B cell (primary cell): Measurements from ENCODE around the gene CMTM8. TPM values are rescaled to one million over a fixed set of nuclear protein-coding genes. Genes with fewer than 3 reads are reported as not detected.

Source experiments
- ATAC-seq: fragments of 200-7000 bp; cut with Tn5 transposase; one replicate; pipeline ENCODE4 v1.10.0; 2021; ENCODE audit warnings: low read depth, mild to moderate bottlenecking, moderate number of reproducible peaks, moderate library complexity
- CTCF ChIA-PET: fragments of 350-600 bp; sonication (Branson Sonifier 250); formaldehyde crosslinking; loops from one replicate; lab custom pipeline; 2021; ENCODE audit warnings: antibody characterized with exemption, inconsistent platforms; lab: Charles Lee
- POLR2A ChIA-PET: fragments of 350-600 bp; sonication (Branson Sonifier 250); formaldehyde crosslinking; loops from one replicate; lab custom pipeline; 2021; ENCODE audit warnings: antibody characterized with exemption; lab: Charles Lee
- DNase-seq: peaks from one replicate; pipeline ENCODE4 v3.0.0; 2013
- H2AFZ ChIP-seq: 2 replicates; pipeline ENCODE4 v1.6.1; 2012; ENCODE audit warnings: mild to moderate bottlenecking, low read depth, low read length; ENCODE audit not compliant: insufficient read depth, poor library complexity, severe bottlenecking
- H3K27ac ChIP-seq, 2 donors: 1 replicate in 1 of 2; 2 replicates in 1 of 2; pipeline ENCODE4 v1.5.1; 2012 to 2013; ENCODE audit warnings: low read length in 2 of 2, mild to moderate bottlenecking in 2 of 2, moderate library complexity in 1 of 2
- H3K27me3 ChIP-seq, 4 experiments: fragments of 200-600 bp in 1 of 4; sonication (generic) in 1 of 4; replicated peaks in 1 of 4; 1 replicate in 2 of 4; 2 replicates in 2 of 4; pipeline versions ENCODE4 v1.6.1 to v1.7.0; 2013 to 2016; ENCODE audit warnings: low read length in 3 of 4, mild to moderate bottlenecking in 2 of 4, mixed read lengths in 1 of 4, moderate library complexity in 1 of 4; ENCODE audit not compliant: insufficient read depth in 4 of 4, control insufficient read depth in 3 of 4; ENCODE audit errors: control extremely low read depth in 1 of 4
- H3K36me3 ChIP-seq, 2 experiments: replicated peaks in 1 of 2; 1 replicate in 1 of 2; 2 replicates in 1 of 2; pipeline versions ENCODE4 v1.6.1 to v1.7.1; 2013; ENCODE audit warnings: low read length in 1 of 2; ENCODE audit not compliant: insufficient read depth in 2 of 2, control insufficient read depth in 1 of 2; ENCODE audit errors: control extremely low read depth in 1 of 2, extremely low read depth in 1 of 2
- H3K4me1 ChIP-seq, 2 donors: fragments of 200-600 bp in 1 of 2; sonication (generic) in 1 of 2; 1 replicate in 1 of 2; 2 replicates in 1 of 2; pipeline versions ENCODE4 v1.5.1 to v1.6.1; 2013 to 2017; ENCODE audit warnings: low read length in 2 of 2; ENCODE audit not compliant: control insufficient read depth in 2 of 2, insufficient read depth in 2 of 2
- H3K4me2 ChIP-seq: replicated peaks from 2 replicates; pipeline ENCODE3; 2012; ENCODE audit warnings: mild to moderate bottlenecking, low read depth, low read length; ENCODE audit not compliant: poor library complexity, severe bottlenecking
- H3K4me3 ChIP-seq, 5 experiments: fragments of 200-600 bp in 1 of 5; sonication (generic) in 1 of 5; 1 replicate in 3 of 5; 2 replicates in 2 of 5; pipeline versions ENCODE4 v1.5.1 to v1.7.0; 2011 to 2016; ENCODE audit warnings: low read length in 4 of 5, mild to moderate bottlenecking in 4 of 5, low read depth in 2 of 5, control low read depth in 1 of 5, moderate library complexity in 1 of 5; ENCODE audit not compliant: insufficient read depth in 1 of 5; ENCODE audit errors: control extremely low read depth in 1 of 5, extremely low read depth in 1 of 5
- H3K79me2 ChIP-seq: fragments of 200-600 bp; sonication (generic); one replicate; pipeline ENCODE4 v1.6.0; 2016; ENCODE audit warnings: low read length; ENCODE audit not compliant: control insufficient read depth, insufficient read depth
- H3K9ac ChIP-seq: fragments of 200-600 bp; sonication (generic); 2 replicates; pipeline ENCODE4 v1.6.1; 2017; ENCODE audit warnings: mild to moderate bottlenecking, low read length, moderate library complexity
- H3K9me3 ChIP-seq, 3 donors: one replicate each; pipeline versions ENCODE4 v1.6.1 to v1.7.1; 2013; ENCODE audit warnings: low read length in 2 of 3; ENCODE audit not compliant: control insufficient read depth in 2 of 3, insufficient read depth in 1 of 3; ENCODE audit errors: control extremely low read depth in 1 of 3
- H4K20me1 ChIP-seq: 2 replicates; pipeline ENCODE4 v1.6.0; 2012; ENCODE audit warnings: mild to moderate bottlenecking, low read length; ENCODE audit not compliant: insufficient read depth, control insufficient read depth, poor library complexity, severe bottlenecking
- H3K27ac Mint-ChIP-seq: one replicate; pipeline ENCODE4 v1.8.0; 2021; ENCODE audit warnings: mixed read lengths
- H3K27me3 Mint-ChIP-seq: one replicate; pipeline ENCODE4 v1.8.0; 2021; ENCODE audit warnings: mixed read lengths
- H3K4me1 Mint-ChIP-seq: one replicate; pipeline ENCODE4 v1.8.0; 2021; ENCODE audit warnings: mixed read lengths
- H3K4me3 Mint-ChIP-seq: one replicate; pipeline ENCODE4 v1.8.0; 2021; ENCODE audit warnings: mixed read lengths
- H3K9me3 Mint-ChIP-seq: one replicate; pipeline ENCODE4 v1.8.0; 2022; ENCODE audit warnings: mixed read lengths; ENCODE audit not compliant: insufficient read depth
- EZH2 ChIP-seq: IDR thresholded peaks from 2 replicates; pipeline ENCODE4 v1.6.1; 2012; ENCODE audit warnings: borderline replicate concordance, low read depth, mild to moderate bottlenecking, moderate library complexity, low read length; ENCODE audit not compliant: insufficient read depth, poor library complexity, severe bottlenecking
- WGBS: methylation state at CpG from one replicate; pipeline ENCODE4 v1.1.5; 2013; ENCODE audit warnings: missing lambda C conversion rate; ENCODE audit not compliant: insufficient coverage; 5-methylcytosine and 5-hydroxymethylcytosine counted together
- intact Hi-C: fragments of 100-400 bp; cut with micrococcal nuclease; formaldehyde crosslinking; loops from one replicate; pipeline ENCODE4 v1.10.0; 2022
- polyA plus RNA-seq: library from polyadenylated mRNA; depleted of rRNA; stranded (reverse); fragments of >200 nt; gene quantifications from 2 replicates; pipeline ENCODE4 v1.2.3, GENCODE V29; 2012
- total RNA-seq, 2 donors: library from RNA; stranded (reverse); fragments of 120-200 nt in 1 of 2; gene quantifications; 1 replicate in 1 of 2; 2 replicates in 1 of 2; pipeline versions ENCODE4 v1.2.3 to v1.2.4, GENCODE V29; 2013 to 2022
- TF ChIP-seq, protein P1 (sequence below): fragments of 200-600 bp; IDR thresholded peaks from one replicate; pipeline ENCODE4 v1.8.0; 2022; ENCODE audit warnings: antibody characterized with exemption, mild to moderate bottlenecking

CMTM8 gene
- total and polyA plus RNA-seq, 2 donors (not counting 1 experiment from before 2014, with no cell fraction given): 0.25 to 0.28 TPM

GRCh38 chr3:32335365-32336112, 97.1 kb downstream of the CMTM8 start:
- H3K4me1 Mint-ChIP-seq: no peaks in the 10 kb centered on the region
- 88% methylated on average over 10 of the region's 13 CpGs for WGBS

GRCh38 chr3:32336113-32336498, 97.6 kb downstream of the CMTM8 start:
- Histone ChIP-seq H3K4me3 (no peak overlapping the region), H3K9me3 (no peaks in the 10 kb centered on the region), H3K36me3 (no peaks in the 10 kb centered on the region), H3K79me2 (no peaks in the 10 kb centered on the region), H3K27ac (no peak overlapping the region), H3K9ac (no peak overlapping the region), H3K4me1 (no peaks in the 10 kb centered on the region), H4K20me1 (no peaks in the 10 kb centered on the region), H3K4me2 (no peak overlapping the region), H3K27me3 (no peaks in the 10 kb centered on the region), H2AFZ (no peak overlapping the region)
- H3K4me3 Mint-ChIP-seq: no peak overlapping the region
- intact Hi-C loops: no loop called here
- ChIA-PET POLR2A (no interaction called here), CTCF (no interaction called here)
- no peak for ATAC-seq
- H3K27me3 Mint-ChIP-seq: no peaks in the 10 kb centered on the region
- no peak overlapping the region for H3K27ac Mint-ChIP-seq
- H3K4me1 Mint-ChIP-seq: no peaks in the 10 kb centered on the region
- H3K9me3 Mint-ChIP-seq: no peaks in the 10 kb centered on the region
- no peak for DNase-seq
- 63% methylated on average over 1 of the region's 2 CpGs for WGBS
- TF ChIP-seq EZH2: no peak
- TF ChIP-seq, protein P1, sequence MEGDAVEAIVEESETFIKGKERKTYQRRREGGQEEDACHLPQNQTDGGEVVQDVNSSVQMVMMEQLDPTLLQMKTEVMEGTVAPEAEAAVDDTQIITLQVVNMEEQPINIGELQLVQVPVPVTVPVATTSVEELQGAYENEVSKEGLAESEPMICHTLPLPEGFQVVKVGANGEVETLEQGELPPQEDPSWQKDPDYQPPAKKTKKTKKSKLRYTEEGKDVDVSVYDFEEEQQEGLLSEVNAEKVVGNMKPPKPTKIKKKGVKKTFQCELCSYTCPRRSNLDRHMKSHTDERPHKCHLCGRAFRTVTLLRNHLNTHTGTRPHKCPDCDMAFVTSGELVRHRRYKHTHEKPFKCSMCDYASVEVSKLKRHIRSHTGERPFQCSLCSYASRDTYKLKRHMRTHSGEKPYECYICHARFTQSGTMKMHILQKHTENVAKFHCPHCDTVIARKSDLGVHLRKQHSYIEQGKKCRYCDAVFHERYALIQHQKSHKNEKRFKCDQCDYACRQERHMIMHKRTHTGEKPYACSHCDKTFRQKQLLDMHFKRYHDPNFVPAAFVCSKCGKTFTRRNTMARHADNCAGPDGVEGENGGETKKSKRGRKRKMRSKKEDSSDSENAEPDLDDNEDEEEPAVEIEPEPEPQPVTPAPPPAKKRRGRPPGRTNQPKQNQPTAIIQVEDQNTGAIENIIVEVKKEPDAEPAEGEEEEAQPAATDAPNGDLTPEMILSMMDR: no peak

More at GRCh38 chr3:32335365-32336112, 97.1 kb downstream of the CMTM8 start:
- no peaks in the 10 kb centered on the region for H3K9me3 Mint-ChIP-seq
- Histone ChIP-seq H3K9ac (no peak overlapping the region), H3K9me3 (no peaks in the 10 kb centered on the region), H3K4me2 (no peak overlapping the region), H3K4me3 (no peak overlapping the region), H4K20me1 (no peaks in the 10 kb centered on the region), H3K36me3 (no peaks in the 10 kb centered on the region), H3K79me2 (no peaks in the 10 kb centered on the region), H2AFZ (no peak overlapping the region), H3K27ac (no peak overlapping the region), H3K4me1 (no peaks in the 10 kb centered on the region), H3K27me3 (no peaks in the 10 kb centered on the region)
- intact Hi-C loops: no loop called here
- no peak overlapping the region for H3K27ac Mint-ChIP-seq
- ATAC-seq: no peak
- H3K4me3 Mint-ChIP-seq: no peak overlapping the region
- no peak for DNase-seq
- ChIA-PET CTCF (interaction anchor here (1.1 kb wide), 1 partner anchor 159 kb away, joined by 3 read pairs; no protein-coding TSS in a partner anchor), POLR2A (no interaction called here)
- H3K27me3 Mint-ChIP-seq: no peaks in the 10 kb centered on the region
- TF ChIP-seq, protein P1: no peak
